Measurements from ENCODE around the gene CMTM5.

DNA sequence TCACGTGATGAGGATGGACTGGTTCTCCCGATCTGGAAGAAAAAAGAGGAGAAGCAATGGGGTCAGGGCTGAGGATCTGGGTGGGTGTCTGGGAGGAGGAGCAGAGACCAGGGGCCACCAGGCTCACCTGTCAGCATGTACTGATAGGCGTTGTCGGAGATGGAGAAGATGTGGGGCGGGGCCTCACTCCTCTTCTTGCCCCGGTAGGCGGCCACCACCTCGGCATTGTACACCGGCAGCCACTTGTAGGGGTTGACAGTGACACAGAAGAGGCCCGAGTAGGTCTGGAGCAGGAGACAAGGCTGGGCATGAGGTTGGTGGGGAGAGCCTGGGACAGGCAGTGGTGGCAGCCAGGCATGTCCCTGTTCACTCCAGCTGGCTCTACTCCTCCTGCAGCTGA is 28.2 kb downstream of the CMTM5 start:
- TF ChIP-seq POLR2A (IDR thresholded peaks at IDR 0.05) = no peak
- TF ChIP-seq, protein P1, sequence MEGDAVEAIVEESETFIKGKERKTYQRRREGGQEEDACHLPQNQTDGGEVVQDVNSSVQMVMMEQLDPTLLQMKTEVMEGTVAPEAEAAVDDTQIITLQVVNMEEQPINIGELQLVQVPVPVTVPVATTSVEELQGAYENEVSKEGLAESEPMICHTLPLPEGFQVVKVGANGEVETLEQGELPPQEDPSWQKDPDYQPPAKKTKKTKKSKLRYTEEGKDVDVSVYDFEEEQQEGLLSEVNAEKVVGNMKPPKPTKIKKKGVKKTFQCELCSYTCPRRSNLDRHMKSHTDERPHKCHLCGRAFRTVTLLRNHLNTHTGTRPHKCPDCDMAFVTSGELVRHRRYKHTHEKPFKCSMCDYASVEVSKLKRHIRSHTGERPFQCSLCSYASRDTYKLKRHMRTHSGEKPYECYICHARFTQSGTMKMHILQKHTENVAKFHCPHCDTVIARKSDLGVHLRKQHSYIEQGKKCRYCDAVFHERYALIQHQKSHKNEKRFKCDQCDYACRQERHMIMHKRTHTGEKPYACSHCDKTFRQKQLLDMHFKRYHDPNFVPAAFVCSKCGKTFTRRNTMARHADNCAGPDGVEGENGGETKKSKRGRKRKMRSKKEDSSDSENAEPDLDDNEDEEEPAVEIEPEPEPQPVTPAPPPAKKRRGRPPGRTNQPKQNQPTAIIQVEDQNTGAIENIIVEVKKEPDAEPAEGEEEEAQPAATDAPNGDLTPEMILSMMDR (IDR thresholded peaks at IDR 0.05) = no peak
- no peak for TF ChIP-seq EP300 (IDR thresholded peaks at IDR 0.05)
- no peak for TF ChIP-seq POLR2AphosphoS5 (IDR thresholded peaks at IDR 0.05)
